DND-41 (cell line): Measurements from ENCODE around the gene PC.

Experiments
- ATAC-seq: fragments of 200-7000 bp; cut with Tn5 transposase; 3 replicates; pipeline ENCODE4 v1.9.1; 2021; ENCODE audit warnings: low read depth; ENCODE audit not compliant: insufficient read depth
- DNase-seq: peaks from one replicate; pipeline ENCODE4 v3.0.0-alpha.2; 2020
- H2AFZ ChIP-seq: 2 replicates; pipeline ENCODE4 v1.6.0; 2012; ENCODE audit warnings: low read depth, low read length
- H3K27ac ChIP-seq: 2 replicates; pipeline ENCODE4 v1.5.1; 2012; ENCODE audit warnings: low read length, inconsistent platforms
- H3K27me3 ChIP-seq: fragments of 200-600 bp; sonication (generic); 2 replicates; pipeline ENCODE4 v1.6.0; 2012; ENCODE audit warnings: low read length, mild to moderate bottlenecking, inconsistent platforms; ENCODE audit not compliant: insufficient read depth, poor library complexity
- H3K36me3 ChIP-seq: 2 replicates; pipeline ENCODE4 v1.5.1; 2012; ENCODE audit warnings: low read length, inconsistent platforms; ENCODE audit not compliant: insufficient read depth
- H3K4me1 ChIP-seq: 2 replicates; pipeline ENCODE4 v1.5.1; 2012; ENCODE audit warnings: mild to moderate bottlenecking, low read length; ENCODE audit not compliant: insufficient read depth
- H3K4me2 ChIP-seq: 2 replicates; pipeline ENCODE4 v1.6.0; 2012; ENCODE audit warnings: mild to moderate bottlenecking, moderate library complexity, low read length, inconsistent platforms; ENCODE audit not compliant: insufficient read depth
- H3K4me3 ChIP-seq, 2 experiments: fragments of 200-600 bp in 1 of 2; shearing (Covaris generic) in 1 of 2; 2 replicates each; pipeline ENCODE4 v1.5.1; 2012 to 2016; ENCODE audit warnings: inconsistent platforms in 2 of 2, low read length in 2 of 2, mild to moderate bottlenecking in 2 of 2, low read depth in 1 of 2, moderate library complexity in 1 of 2
- H3K79me2 ChIP-seq: 2 replicates; pipeline ENCODE4 v1.6.0; 2012; ENCODE audit warnings: low read length, inconsistent platforms; ENCODE audit not compliant: insufficient read depth
- H3K9ac ChIP-seq: 2 replicates; pipeline ENCODE4 v1.6.0; 2012; ENCODE audit warnings: low read depth, mild to moderate bottlenecking, inconsistent platforms, low read length, moderate library complexity
- H3K9me3 ChIP-seq: 2 replicates; pipeline ENCODE4 v1.5.1; 2012; ENCODE audit warnings: low read length, moderate library complexity, mild to moderate bottlenecking, inconsistent platforms; ENCODE audit not compliant: insufficient read depth, severe bottlenecking
- H4K20me1 ChIP-seq: 2 replicates; pipeline ENCODE4 v1.6.0; 2012; ENCODE audit warnings: low read length; ENCODE audit not compliant: insufficient read depth
- CTCF ChIP-seq: IDR thresholded peaks from 2 replicates; pipeline ENCODE4 v1.5.1; 2012; ENCODE audit warnings: borderline replicate concordance, low read length, moderate library complexity, mild to moderate bottlenecking; ENCODE audit not compliant: poor library complexity, severe bottlenecking; ENCODE audit errors: extremely low read depth
- EZH2 ChIP-seq: IDR thresholded peaks from 3 replicates; pipeline ENCODE4 v1.6.1; 2012; ENCODE audit warnings: borderline replicate concordance, low read depth, mild to moderate bottlenecking, moderate library complexity, low read length, inconsistent platforms; ENCODE audit not compliant: severe bottlenecking

The PC gene

GRCh38 chr11:66856496-66857233, 101.5 kb downstream of the PC start, which contains the start of gene LRFN4:
Gene LRFN4 (plus strand): TSS chr11:66857064. CDS start chr11:66857745, 681 bp downstream.
- H3K79me2 ChIP-seq = peaks cover 33% of the 10 kb centered on the region
- H3K4me1 ChIP-seq = peaks cover 38% of the 10 kb centered on the region
- H3K4me3 ChIP-seq = peak within 1 kb of the TSS; percentile 42 to 86; a peak in 3 of 4 replicates
- peak; percentile 59 for ATAC-seq
- no peaks in the 10 kb centered on the region for H3K27me3 ChIP-seq
- peak within 1 kb of the TSS; percentile 88 for H3K4me2 ChIP-seq
- peak within 1 kb of the TSS; percentile 89 for H2AFZ ChIP-seq
- no peak for TF ChIP-seq CTCF
- TF ChIP-seq EZH2 = no peak
- H3K9ac ChIP-seq = peak within 1 kb of the TSS; percentile 65
- H3K36me3 ChIP-seq = peaks cover 36% of the 10 kb centered on the region
- peaks cover 24% of the 10 kb centered on the region; the same call in 1 of the 2 replicates for H4K20me1 ChIP-seq
- no peaks in the 10 kb centered on the region for H3K9me3 ChIP-seq
- DNase-seq = no peak
- peak within 1 kb of the TSS; percentile 97 for H3K27ac ChIP-seq

GRCh38 chr11:66855574-66856495, 102.3 kb downstream of the PC start:
- Histone ChIP-seq H3K4me3 (peak overlapping the region; percentile 37 to 86; a peak in 3 of 4 replicates), H3K27me3 (no peaks in the 10 kb centered on the region), H3K4me1 (peaks cover 38% of the 10 kb centered on the region), H3K9me3 (no peaks in the 10 kb centered on the region), H2AFZ (peak overlapping the region; percentile 89), H3K4me2 (peak overlapping the region; percentile 88), H3K9ac (peak overlapping the region; percentile 65), H3K79me2 (peaks cover 33% of the 10 kb centered on the region), H3K27ac (peak overlapping the region; percentile 97), H3K36me3 (peaks cover 31% of the 10 kb centered on the region), H4K20me1 (peaks cover 21% of the 10 kb centered on the region; the same call in 1 of the 2 replicates)
- ATAC-seq = peak; percentile 81
- peak; percentile 93 for DNase-seq
- no peak for TF ChIP-seq CTCF
- no peak for TF ChIP-seq EZH2

GRCh38 chr11:66854729-66855211, 103.4 kb downstream of the PC start:
- no peak for TF ChIP-seq CTCF
- no peak for TF ChIP-seq EZH2
- peak overlapping the region; percentile 32; the same call in 1 of the 2 replicates for H3K27ac ChIP-seq
- H3K27me3 ChIP-seq = no peaks in the 10 kb centered on the region
- no peak for DNase-seq
- H3K9ac ChIP-seq = peak overlapping the region; percentile 65; the same call in 1 of the 2 replicates
- no peak for ATAC-seq
- H3K36me3 ChIP-seq = peaks cover 31% of the 10 kb centered on the region
- H2AFZ ChIP-seq = no peak overlapping the region
- H4K20me1 ChIP-seq = peaks cover 17% of the 10 kb centered on the region; the same call in 1 of the 2 replicates
- H3K9me3 ChIP-seq = no peaks in the 10 kb centered on the region
- H3K4me3 ChIP-seq = no peak overlapping the region
- H3K4me2 ChIP-seq = 0 out of 2 replicates have a peak overlapping the region, but pooled peaks have one; percentile 21
- peaks cover 38% of the 10 kb centered on the region for H3K4me1 ChIP-seq
- peaks cover 33% of the 10 kb centered on the region for H3K79me2 ChIP-seq
